ENCODE results near the gene COL4A2.

The COL4A2 gene

GRCh38 chr13:110416131-110417025 lies 109.3 kb downstream of the COL4A2 start:
- Histone ChIP-seq H3K4me1 (ENCODE audit: control insufficient read depth, insufficient read depth, low read length) (no peaks in the 10 kb centered on the region; the same call in 1 of the 2 replicates), H3K36me3 (ENCODE audit: control insufficient read depth in 2 of 2, insufficient read depth in 1 of 2, low read length in 2 of 2) (no peaks in the 10 kb centered on the region), H3K9me3 (ENCODE audit: control insufficient read depth, insufficient read depth, low read depth, low read length) (no peaks in the 10 kb centered on the region), H3K4me3 (ENCODE audit: low read depth, low read length) (no peak overlapping the region), H3K27ac (ENCODE audit: extremely low read depth, low read depth, low read length) (no peak overlapping the region)
- peak; percentile 30; the same call in 1 of the 2 replicates for TF ChIP-seq ZNF366 (tag by site-specific recombination; conservative IDR thresholded peaks at IDR 0.05)
- TF ChIP-seq KLF17 (tag by site-specific recombination; IDR thresholded peaks at IDR 0.05) = 0 out of 2 replicates have a peak, but pooled peaks have one; percentile 7
- TF ChIP-seq ZNF670 (tag by site-specific recombination; IDR thresholded peaks at IDR 0.05; ENCODE audit: low read depth) = no peak
- ChIA-PET POLR2A (interaction anchor here (0.6 kb wide), 1 partner anchor 174 kb away, joined by 4 read pairs; no protein-coding TSS in a partner anchor), CTCF (interaction anchor here (0.5 to 1.2 kb wide), 5 partner anchors 32 to 399 kb away, joined by 3 to 4 read pairs (median 4); no protein-coding TSS in a partner anchor)

GRCh38 chr13:110418944-110419343 lies 111.9 kb downstream of the COL4A2 start:
- TF ChIP-seq ZNF510 (tag by site-specific recombination; IDR thresholded peaks at IDR 0.05; ENCODE audit: insufficient replicate concordance) = no peak
- Histone ChIP-seq H3K27ac (ENCODE audit: extremely low read depth, low read depth, low read length) (no peak overlapping the region), H3K9me3 (ENCODE audit: control insufficient read depth, insufficient read depth, low read depth, low read length) (no peaks in the 10 kb centered on the region), H3K36me3 (ENCODE audit: control insufficient read depth in 2 of 2, insufficient read depth in 1 of 2, low read length in 2 of 2) (no peaks in the 10 kb centered on the region), H3K4me3 (ENCODE audit: low read depth, low read length) (no peak overlapping the region), H3K4me1 (ENCODE audit: control insufficient read depth, insufficient read depth, low read length) (no peaks in the 10 kb centered on the region)
- ChIA-PET POLR2A (no interaction called here), CTCF (interaction anchor here (0.9 to 1.1 kb wide), 3 partner anchors 8 to 1457 kb away, joined by 3 to 4 read pairs (median 3); no protein-coding TSS in a partner anchor)

GRCh38 chr13:110419381-110419791 lies 112.3 kb downstream of the COL4A2 start:
- H3K27ac ChIP-seq (ENCODE audit: extremely low read depth, low read depth, low read length) = no peak overlapping the region
- no peak overlapping the region for H3K4me3 ChIP-seq (ENCODE audit: low read depth, low read length)
- ChIA-PET POLR2A (interaction anchor here (0.5 kb wide), 1 partner anchor 104 kb away, joined by 3 read pairs; no protein-coding TSS in a partner anchor), CTCF (interaction anchor here (0.9 to 1.0 kb wide), 2 partner anchors 9 to 1458 kb away, joined by 3 to 4 read pairs; no protein-coding TSS in a partner anchor)
- no peaks in the 10 kb centered on the region for H3K9me3 ChIP-seq (ENCODE audit: control insufficient read depth, insufficient read depth, low read depth, low read length)
- H3K36me3 ChIP-seq (ENCODE audit: control insufficient read depth in 2 of 2, insufficient read depth in 1 of 2, low read length in 2 of 2) = no peaks in the 10 kb centered on the region
- TF ChIP-seq ZNF76 (tag by site-specific recombination; IDR thresholded peaks at IDR 0.05; ENCODE audit: borderline replicate concordance, low read depth) = no peak
- no peak for TF ChIP-seq ZBTB48 (tag by site-specific recombination; IDR thresholded peaks at IDR 0.05)
- no peak for TF ChIP-seq PBX3 (CRISPR knock-in tag; IDR thresholded peaks at IDR 0.05)
- TF ChIP-seq KLF16 (tag by site-specific recombination; IDR thresholded peaks at IDR 0.05) = no peak
- TF ChIP-seq ZIC2 (tag by site-specific recombination; IDR thresholded peaks at IDR 0.05) = no peak
- H3K4me1 ChIP-seq (ENCODE audit: control insufficient read depth, insufficient read depth, low read length) = no peaks in the 10 kb centered on the region

GRCh38 chr13:110419946-110420345 lies 112.9 kb downstream of the COL4A2 start:
- CTCF ChIA-PET = interaction anchor here (1.0 kb wide), 1 partner anchor 173 kb away, joined by 4 read pairs; no protein-coding TSS in a partner anchor
- Histone ChIP-seq H3K9me3 (ENCODE audit: control insufficient read depth, insufficient read depth, low read depth, low read length) (no peaks in the 10 kb centered on the region), H3K27ac (ENCODE audit: extremely low read depth, low read depth, low read length) (no peak overlapping the region), H3K36me3 (ENCODE audit: control insufficient read depth in 2 of 2, insufficient read depth in 1 of 2, low read length in 2 of 2) (no peaks in the 10 kb centered on the region), H3K4me3 (ENCODE audit: low read depth, low read length) (no peak overlapping the region), H3K4me1 (ENCODE audit: control insufficient read depth, insufficient read depth, low read length) (no peaks in the 10 kb centered on the region)
- POLR2A ChIA-PET = interaction anchor here (0.5 kb wide), 1 partner anchor 105 kb away, joined by 3 read pairs; no protein-coding TSS in a partner anchor
- no peak for TF ChIP-seq REST (tag by site-specific recombination; IDR thresholded peaks at IDR 0.05)
- TF ChIP-seq ZNF146 (tag by site-specific recombination; IDR thresholded peaks at IDR 0.05) = no peak
- TF ChIP-seq GLI2 (tag by site-specific recombination; IDR thresholded peaks at IDR 0.05; ENCODE audit: borderline replicate concordance, low read depth) = no peak
- TF ChIP-seq GLI4 (tag by site-specific recombination; IDR thresholded peaks at IDR 0.05) = no peak
- TF ChIP-seq ZNF114 (tag by site-specific recombination; IDR thresholded peaks at IDR 0.05) = no peak
- no peak for TF ChIP-seq RBAK (tag by site-specific recombination; IDR thresholded peaks at IDR 0.05)
- TF ChIP-seq ZNF600 (tag by site-specific recombination; IDR thresholded peaks at IDR 0.05) = no peak
- no peak for TF ChIP-seq ZNF629 (tag by site-specific recombination; IDR thresholded peaks at IDR 0.05)
- no peak for TF ChIP-seq ZNF48 (tag by site-specific recombination; IDR thresholded peaks at IDR 0.05)
- no peak for TF ChIP-seq HOXA7 (CRISPR knock-in tag; IDR thresholded peaks at IDR 0.05; ENCODE audit: borderline replicate concordance)
